Epithelial cell of proximal tubule (primary cell): ENCODE data around the gene NOTCH4. TPM values are rescaled to one million over a fixed set of nuclear protein-coding genes. Genes with fewer than 3 reads are reported as not detected.
"Not testable (repeated sequence)": the region's sequence is repeated elsewhere in the genome, so short reads cannot be mapped to it uniquely, and the experiment has no call there.

Experiments used
- DNase-seq: peaks from one replicate; pipeline ENCODE4 v3.0.0-alpha.2; 2011; ENCODE audit warnings: low read depth
- H3K4me3 ChIP-seq: 2 replicates; pipeline ENCODE4 v1.5.1; 2011; ENCODE audit warnings: low read depth, mild to moderate bottlenecking, low read length
- total RNA-seq: library from RNA; depleted of rRNA; stranded (reverse); fragments of >200 nt; gene quantifications from 2 replicates; pipeline ENCODE4 v1.2.3, GENCODE V29; 2015
- TF ChIP-seq, protein P1 (sequence below): conservative IDR thresholded peaks from 2 replicates; pipeline ENCODE4 v1.5.1; 2012; ENCODE audit warnings: low read depth, mild to moderate bottlenecking, low read length

The NOTCH4 gene
- total RNA-seq, 1 donor from 2014 or later: 3.3 TPM

DNA sequence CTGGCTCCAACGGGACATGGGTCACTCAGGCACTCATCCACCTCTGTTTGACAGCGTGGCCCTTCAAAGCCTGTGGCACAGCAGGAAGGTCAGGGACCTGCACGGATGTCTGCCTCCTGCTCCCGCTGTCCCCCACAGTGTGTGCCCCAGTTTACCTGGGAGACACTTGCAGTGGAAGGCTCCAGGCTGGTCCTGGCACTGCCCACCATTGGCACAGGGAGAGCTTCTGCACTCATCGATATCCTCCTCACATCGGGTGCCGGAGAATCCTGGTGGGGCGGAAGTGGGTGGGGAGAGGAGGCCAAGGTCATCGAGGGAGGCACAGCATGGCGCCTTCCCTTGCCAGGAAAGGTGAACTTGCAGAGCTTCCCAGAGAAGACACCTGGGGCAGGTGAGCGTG is 6.9 kb downstream of the NOTCH4 start:
- TF ChIP-seq, protein P1, sequence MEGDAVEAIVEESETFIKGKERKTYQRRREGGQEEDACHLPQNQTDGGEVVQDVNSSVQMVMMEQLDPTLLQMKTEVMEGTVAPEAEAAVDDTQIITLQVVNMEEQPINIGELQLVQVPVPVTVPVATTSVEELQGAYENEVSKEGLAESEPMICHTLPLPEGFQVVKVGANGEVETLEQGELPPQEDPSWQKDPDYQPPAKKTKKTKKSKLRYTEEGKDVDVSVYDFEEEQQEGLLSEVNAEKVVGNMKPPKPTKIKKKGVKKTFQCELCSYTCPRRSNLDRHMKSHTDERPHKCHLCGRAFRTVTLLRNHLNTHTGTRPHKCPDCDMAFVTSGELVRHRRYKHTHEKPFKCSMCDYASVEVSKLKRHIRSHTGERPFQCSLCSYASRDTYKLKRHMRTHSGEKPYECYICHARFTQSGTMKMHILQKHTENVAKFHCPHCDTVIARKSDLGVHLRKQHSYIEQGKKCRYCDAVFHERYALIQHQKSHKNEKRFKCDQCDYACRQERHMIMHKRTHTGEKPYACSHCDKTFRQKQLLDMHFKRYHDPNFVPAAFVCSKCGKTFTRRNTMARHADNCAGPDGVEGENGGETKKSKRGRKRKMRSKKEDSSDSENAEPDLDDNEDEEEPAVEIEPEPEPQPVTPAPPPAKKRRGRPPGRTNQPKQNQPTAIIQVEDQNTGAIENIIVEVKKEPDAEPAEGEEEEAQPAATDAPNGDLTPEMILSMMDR: no peak
- DNase-seq: no peak
- no peak overlapping the region for H3K4me3 ChIP-seq

DNA sequence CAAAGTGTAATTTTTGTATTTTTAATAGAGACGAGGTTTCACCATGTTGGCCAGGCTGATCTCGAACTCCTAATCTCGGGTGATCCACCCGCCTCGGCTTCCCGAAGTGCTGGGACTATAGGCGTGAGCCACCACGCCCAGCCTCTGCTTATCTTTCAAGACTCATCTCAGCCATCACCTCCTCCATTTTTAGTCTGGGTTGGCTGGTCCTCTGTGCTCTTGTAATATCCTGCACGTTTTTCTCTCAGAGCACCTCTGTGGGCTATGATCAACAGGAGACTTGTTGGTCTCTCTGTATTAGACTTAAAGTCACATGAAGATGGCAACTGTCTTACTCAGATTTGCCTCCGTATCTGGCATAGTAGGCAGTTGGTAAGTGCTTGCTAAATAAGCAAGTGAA is 7.6 kb downstream of the NOTCH4 start:
- no peak for DNase-seq
- TF ChIP-seq, protein P1: no peak
- no peak overlapping the region for H3K4me3 ChIP-seq

DNA sequence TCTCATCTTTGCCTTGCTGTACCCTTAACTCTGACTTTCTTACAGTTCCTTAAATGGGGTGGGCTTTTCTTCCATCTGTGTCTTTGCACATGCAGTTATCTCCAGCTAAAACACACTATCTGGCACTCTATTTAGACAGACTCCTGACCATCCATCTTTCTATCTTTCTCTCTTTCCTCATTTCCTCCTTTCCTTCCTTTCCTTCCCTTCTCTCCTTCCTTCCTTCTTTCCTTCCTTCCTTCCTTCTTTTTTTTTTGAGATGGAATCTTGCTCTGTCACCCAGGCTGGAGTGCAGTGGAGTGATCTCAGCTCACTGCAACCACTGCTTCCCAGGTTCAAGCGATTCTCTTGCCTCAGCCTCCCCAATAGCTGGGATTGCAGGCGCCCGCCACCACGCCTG is 8.2 kb downstream of the NOTCH4 start:
- DNase-seq: no peak
- no peak overlapping the region for H3K4me3 ChIP-seq
- TF ChIP-seq, protein P1: no peak

DNA sequence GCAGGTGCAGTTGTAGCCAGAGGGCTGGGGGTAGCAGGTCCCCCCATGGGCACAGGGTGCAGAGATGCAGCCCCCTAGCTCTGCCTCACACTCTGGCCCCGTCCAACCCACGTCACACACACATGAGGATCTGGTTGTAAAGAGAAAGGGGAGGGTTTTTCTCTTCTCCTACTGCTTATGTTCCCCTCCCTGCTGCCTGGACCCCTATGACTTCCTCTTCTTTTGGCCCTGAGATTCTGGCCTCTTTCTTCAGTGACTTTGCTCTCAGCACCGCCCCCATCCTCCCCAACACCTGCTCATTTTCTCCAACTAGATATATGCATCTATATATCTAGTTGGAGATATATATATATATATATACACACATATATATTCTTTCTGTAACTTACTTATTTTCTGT is 9.7 kb downstream of the NOTCH4 start:
- DNase-seq: no peak
- TF ChIP-seq, protein P1: no peak
- no peak overlapping the region for H3K4me3 ChIP-seq

DNA sequence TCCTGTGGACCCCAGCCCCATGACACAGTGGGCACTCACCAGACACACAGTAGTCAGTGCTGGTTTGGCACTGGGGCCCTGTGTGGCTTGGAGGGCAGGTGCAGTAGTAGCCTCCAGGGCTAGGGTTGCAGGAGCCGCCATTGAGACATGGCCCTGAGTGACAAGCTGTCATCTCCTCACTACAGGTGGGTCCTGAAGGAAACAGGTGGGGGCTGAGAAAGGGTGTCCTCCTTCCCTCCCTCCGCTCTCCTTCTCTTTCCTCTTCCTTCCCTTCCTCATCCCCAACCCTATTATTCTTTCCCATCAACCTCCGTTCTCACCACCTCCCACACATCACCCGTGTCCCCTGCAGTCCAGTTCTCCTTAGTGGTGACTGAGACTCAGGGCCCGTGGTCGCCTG is 10.2 kb downstream of the NOTCH4 start:
- no peak overlapping the region for H3K4me3 ChIP-seq
- no peak for DNase-seq
- TF ChIP-seq, protein P1: no peak

DNA sequence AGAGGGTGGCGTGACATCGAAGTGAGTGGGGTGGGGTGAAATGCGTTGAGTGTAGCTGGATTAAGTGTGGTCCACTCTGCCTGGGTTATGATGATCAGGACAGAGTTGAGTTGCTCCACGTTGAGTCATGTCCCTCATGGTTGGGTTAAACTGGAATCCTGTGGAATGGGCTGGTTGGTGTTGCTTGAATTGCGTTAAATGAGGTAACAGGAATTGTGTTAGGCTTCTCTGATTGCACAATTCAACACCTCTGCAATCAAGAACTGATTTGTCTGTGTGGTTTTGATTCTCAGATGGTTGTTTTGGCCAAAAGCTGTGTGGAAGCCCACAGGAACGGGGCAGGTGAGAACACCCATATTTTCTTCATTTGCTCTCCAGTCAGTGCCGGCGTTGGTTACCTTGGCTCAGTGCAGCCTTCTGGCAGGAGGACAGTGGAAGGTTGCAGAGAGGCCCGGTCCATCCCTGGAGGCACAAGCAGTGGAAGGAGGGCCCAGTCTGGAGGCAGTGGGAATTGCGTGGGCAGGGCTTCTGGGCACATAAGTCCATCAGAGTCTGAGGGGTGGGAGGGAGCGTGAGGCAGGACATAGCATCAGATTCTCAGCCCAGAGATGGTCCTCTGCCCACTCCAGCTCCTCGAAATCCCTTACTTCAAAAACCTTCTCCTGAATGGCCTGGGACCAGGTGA is 11.6 kb downstream of the NOTCH4 start:
- H3K4me3 ChIP-seq: no peak overlapping the region

DNA sequence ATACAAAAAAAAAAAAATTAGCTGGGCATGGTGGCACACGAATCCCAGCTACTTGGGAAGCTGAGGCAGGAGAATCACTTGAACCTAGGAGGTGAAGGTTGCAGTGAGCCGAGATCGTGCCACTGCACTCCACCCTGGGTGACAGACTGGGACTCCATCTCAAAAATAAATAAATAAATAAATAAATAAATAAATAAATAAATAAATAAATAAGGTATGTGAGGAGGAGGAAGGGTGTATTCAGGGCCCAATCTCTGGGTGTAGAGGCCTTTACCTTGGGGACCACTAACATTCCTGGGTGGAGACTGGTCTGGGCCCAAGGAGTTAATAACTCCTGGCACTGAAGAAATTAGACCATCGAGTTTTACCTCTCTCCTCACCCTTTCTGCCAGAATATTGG is 12.4 kb downstream of the NOTCH4 start:
- DNase-seq, H3K4me3 ChIP-seq: not testable (repeated sequence)

More for the DNA sequence above, 11.6 kb downstream of the NOTCH4 start:
- DNase-seq: no peak
- TF ChIP-seq, protein P1: no peak
